Activated CD4-positive, CD25-positive, alpha-beta regulatory T cell treated with anti-CD3 and anti-CD28 coated beads, Interleukin-2, amount 50 U/mL, for 16 hours (primary cell): Measurements from ENCODE around the gene CCDC187.
"Not testable (repeated sequence)": the region's sequence is repeated elsewhere in the genome, so short reads cannot be mapped to it uniquely, and the experiment has no call there.

ENCODE experiments used
- DNase-seq: peaks from one replicate; pipeline ENCODE4 v3.0.0-alpha.2; 2020; ENCODE audit warnings: low read depth, low spot score

Gene CCDC187

DNA sequence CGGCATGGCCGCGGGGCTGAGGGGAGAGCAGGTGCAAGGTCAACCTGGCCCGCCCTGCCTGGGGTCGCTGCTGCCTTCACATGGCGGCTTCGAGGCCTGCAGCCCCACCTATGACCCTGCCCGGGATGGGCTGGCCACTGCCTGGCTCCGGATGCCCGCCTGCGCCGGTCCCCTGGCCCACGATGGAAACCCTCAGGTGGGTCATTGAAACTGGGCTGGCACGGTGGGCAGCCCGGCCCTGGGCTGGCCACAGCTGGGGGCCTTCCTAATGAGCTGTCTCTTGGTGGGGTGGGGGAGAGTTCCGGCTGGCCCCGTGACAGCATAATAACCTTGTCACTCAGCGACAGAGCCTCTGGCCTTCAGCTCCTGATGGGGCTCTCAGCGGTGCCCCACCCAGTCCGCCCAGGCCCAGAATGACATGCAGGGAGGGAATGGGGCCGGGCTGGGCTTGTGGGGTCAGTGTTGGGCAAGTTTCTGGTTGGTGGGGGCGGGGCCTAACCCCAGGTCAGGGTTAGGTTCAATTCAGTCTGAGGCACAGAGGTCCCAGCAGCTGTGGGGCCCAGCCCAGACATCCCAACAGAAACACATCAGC, at the start of gene CCDC187:
Gene CCDC187, minus strand, starts transcription at position 270 of the 592 bp plus-strand sequence. Its CDS starts 264 bp downstream, at position 6.
- DNase-seq, result no peak

DNA sequence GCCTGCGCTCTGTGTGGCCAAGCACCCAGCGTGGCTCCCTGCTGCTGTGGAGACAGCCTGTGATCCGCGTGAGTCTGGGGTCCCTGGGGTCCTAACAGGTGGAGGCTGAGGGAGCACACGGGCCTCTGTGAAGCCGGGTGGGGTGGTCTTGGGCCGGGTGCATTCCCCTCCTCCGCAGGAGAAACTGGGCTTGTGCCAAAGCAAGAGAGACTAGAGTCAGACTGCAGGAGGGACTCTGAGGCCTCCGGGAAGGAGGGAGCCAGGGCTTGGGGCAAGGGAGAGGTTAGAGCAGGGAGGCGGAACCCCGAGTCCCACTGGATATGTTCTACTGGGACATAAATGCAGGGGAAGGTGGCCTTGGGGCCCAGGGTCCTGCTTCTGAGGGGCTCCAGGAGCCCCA, 49.2 kb upstream of the CCDC187 start:
- no peak for DNase-seq

DNA sequence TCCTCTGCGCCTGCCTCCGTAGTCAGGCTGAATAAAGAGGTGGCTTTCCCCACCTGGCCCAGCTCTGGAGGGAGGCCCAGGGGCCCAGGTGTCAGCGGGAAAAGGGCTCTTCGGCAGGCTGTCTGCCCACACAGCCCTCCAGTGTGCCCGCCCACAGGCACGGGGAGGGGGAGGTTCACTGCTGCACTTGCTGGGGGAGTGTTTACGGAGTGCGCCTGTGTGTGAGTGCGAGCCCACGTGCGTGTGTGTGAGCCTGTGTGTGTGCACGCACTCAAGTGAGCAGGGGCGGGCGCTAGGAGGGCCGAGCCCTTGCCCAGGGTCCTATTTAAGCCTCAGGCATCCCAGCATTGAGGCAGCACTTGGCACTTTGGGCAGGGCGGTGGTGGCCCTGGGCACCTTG, 48.8 kb upstream of the CCDC187 start:
- DNase-seq, result no peak

DNA sequence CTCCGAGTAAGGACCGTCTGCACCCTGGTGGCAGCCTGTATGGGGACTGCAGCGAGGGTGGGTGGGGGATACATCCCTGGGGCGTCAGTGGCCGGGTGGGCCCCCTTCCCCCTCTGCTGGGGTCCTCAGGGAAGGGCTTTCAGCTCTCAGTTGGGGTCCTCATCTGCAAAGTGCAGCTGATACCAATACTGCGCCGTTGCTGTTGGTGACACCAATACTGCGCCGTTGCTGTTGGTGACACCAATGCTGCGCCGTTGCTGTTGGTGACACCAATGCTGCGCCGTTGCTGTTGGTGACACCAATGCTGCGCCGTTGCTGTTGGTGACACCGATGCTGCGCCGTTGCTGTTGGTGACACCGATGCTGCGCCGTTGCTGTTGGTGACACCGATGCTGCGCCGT, 48.0 kb upstream of the CCDC187 start:
- DNase-seq, result not testable (repeated sequence)

DNA sequence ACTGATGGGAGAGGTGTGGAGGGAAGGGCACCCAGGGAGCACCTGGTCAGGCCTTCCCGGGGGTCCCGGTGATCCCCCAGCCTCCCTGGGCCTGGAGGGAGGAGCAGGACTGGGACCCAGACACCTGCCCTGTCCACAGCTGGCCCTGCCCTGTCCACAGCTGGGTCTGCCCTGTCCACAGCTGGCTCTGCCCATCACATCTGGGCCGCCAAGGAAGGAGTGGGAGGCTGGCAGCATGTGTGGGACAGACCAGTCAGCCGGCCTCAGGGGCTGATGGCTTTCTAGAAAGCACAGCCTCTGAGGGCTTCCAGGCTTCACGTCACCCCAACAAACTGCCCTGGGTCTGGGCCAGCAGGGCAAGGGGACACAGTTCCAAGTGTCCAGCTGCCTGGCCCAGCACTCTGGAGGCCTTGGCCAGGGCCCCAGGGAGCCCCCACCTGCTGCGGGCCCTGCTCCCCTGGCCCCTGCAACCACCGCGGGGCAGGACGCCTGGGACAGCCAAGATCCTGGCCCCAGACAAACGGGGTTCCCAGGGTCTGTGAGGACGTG, 47.4 kb upstream of the CCDC187 start:
- DNase-seq, result no peak

DNA sequence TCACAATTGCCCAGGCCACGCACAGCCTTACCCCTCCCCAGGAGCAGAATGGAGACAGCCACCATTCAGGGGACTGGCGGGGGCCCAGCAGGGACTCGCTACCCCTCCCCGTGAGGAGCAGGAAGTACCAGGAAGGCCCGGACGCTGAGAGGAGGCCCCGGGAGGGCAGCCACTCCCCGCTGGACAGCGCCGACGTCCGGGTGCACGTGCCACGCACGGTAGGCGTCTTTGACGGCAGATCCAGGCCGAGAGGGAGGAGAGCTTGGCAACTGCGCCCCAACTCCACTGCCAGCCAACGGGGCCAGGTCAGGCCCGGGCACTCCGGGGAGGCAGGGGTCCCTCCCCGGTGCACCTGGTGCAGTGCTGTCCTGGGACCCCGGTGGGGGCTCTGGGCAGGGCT, 45.7 kb upstream of the CCDC187 start:
- DNase-seq, result no peak

DNA sequence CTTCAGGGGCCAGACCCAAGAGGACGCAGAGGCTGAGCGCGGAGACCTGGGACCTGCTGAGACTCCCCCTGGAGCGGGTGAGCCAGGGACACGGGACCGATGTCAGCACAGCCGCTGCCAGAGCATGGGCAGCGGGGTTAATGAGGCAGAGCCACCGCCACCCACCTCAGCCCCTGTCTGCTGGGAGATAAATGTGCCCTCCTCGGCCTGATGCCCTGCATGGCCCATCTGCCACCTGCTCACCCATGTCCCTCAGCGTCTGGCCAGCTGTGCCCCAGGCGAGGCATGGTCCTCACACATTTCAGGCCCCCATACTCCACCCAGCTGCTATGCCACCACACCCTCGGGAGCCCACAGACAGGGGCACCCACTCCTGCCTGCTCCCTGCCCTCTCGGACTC, 44.8 kb upstream of the CCDC187 start:
- no peak for DNase-seq

DNA sequence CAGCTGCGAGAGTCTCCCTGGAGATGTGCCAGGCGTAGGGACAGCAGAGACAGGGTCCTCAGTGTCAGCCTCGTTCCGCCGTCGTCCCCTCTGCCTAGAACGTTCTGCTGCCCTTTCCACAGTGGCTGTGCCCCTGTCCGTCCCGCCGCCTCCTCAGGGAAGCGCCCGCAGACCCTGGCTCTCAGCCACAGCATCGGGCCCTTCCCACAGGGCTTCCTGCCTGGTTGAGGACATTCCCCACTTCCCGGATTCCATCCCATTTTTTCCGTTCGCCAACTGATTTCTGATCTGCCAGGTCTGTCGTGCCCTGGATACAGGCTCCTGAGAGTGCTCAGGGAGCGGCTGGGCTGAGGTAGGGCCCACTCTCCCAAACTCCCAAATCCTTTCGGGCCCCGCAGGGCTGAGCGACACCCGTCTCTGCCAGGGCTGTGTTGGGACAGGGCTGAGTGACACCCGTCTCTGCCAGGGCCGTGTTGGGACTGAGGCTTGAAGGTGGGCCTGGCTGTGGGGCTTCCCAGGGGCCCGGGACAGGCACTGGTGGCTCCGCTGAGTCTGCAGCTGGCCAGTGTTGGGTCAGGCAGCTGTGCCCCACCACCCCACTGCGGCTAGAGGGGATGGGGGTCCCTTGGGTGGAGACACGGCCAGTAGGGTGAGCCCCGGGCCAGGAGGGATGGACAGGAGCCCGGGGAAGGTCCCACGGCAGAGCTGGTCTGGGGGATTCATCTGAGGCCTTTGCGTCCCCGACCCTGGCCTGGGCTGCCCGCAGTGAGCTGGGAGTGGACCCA, 43.8 kb upstream of the CCDC187 start:
- no peak for DNase-seq

DNA sequence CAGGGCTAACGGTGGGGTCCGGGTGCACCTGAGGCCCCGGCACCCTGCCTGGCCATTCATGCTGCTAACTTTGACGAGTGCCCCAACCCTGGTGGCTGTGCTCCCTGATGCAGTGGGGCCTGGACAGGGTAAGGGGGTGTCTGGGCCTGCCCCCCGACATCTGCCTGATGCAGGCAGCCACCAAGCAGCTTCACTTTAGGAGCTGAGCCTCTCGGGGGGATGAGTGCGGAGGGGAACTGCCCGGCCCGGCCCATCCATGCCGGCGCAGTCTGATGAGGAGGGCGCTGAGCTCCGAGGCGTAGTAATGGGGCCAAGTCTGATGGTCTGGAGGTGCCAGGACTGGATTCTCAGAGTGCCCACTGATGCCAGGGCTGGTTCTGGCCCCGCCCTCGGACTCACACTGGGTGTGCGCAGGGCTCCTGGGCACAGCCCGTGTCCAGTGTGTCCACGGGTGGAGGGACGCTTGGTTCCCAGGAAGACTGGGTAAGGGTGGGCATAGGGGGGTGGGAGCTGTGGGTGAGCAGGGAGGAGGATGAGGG, 43.1 kb upstream of the CCDC187 start:
- no peak for DNase-seq

DNA sequence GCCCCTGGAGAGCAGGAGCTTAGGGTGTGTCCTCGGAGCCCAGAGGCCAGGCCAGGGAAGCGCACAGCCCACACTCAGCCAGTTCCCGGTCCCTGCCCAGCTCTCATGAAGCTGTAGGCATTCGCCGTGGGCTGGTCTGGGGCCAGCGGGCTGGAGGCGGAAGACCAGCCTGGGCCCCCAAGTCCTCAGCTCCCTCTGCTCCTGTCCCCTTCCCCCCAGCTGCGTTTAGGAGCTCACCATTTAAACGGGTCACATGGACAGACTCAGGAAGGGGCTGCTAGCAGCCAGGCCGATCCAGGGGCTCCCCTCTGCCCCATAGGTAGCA, 42.2 kb upstream of the CCDC187 start:
- DNase-seq, result no peak

DNA sequence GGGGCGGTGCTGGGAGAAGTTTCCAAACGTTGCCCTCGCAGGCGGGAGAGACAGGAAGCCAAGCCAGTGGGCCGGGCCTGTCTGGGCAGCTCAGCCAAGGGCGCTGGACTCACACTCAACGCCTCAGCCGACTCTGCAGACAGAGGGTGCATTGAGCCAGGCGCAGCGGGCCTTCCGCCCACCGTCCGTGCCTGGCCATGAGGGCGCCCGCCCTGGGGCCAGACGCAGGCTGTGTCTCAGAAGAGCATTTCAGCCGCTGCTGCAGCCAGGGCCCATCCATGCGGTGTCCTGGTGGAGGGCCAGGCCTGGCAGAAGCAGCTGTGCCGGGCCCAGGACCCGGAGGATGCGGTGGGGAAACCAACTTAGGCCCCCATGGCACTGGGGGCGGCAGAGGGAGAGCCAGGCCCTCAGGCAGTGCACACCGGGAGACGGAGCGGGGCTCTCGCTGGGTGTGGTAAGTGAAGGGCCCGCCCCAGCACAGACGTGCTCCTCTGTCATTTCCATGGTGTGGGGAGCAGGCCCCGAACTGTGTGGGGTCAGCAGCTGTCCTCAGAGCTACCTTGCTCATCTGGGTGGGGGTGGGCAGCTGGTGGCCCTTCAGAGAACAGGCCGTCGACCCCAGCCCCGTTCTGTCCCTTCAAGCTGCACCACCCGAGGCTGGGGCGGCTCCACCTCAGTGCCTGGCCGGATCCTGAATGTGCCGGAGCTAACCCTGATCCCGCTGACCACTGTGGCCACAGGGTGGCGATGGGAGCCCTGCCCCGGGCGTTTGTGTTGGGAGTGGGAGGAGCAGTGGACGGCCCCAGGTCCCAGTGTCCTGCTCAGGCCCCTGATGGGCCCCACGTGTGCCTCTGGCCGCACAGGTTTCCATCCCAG, 41.6 kb upstream of the CCDC187 start:
- DNase-seq, result no peak

DNA sequence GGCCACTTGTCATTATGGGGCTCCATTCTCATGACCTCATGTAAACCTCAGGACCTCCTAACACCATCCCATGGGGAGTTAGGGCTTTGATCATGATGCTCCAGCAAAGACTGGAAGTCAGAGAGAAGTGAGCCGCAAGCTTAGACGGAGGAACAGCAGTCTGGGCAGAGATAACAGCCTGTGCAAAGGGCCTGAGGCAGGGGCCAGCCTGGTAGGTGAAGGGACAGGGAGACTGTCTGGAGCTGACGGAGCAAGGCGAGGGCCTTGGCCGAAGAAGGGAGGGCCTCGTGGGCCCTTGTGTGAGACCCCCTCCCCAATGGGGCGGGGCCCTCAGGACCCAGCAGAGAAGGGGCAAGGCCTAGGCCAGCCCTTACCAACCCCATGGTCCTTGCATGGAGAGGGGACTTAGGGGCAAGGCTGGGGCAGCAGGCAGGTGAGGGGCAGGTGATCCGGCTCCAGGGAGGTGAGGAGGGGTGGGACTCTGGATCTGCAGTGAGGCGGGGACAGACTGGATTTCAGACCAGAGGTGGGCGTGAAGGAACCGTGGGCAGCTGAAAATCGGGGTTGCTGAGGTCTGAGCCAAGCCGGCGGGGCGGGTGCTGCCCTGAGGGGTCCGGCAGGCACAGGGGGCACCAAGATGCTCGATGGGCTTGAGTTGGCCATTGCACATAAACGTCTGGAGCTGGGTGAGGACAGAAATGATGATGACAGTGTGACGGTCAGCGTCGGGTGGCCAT, 40.8 kb upstream of the CCDC187 start:
- no peak for DNase-seq

DNA sequence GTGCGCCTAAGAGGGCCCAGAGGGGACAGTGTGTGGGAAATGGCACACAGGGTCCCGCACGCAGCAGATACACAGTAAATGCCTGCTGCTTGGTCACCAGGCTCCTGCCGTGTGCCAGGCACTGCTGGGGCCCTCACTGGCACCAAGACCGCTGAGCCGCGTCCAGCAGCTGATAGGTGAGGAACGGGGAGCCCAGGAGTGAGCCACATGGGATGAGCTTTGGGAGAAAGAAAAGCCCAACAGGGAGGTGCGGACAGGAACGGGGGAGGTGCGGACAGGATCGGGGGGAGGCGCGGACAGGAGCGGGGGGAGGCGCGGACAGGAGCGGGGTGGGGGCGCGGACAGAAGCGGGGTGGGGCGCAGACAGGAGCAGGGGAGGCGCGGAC, 40.0 kb upstream of the CCDC187 start:
- DNase-seq, result no peak

DNA sequence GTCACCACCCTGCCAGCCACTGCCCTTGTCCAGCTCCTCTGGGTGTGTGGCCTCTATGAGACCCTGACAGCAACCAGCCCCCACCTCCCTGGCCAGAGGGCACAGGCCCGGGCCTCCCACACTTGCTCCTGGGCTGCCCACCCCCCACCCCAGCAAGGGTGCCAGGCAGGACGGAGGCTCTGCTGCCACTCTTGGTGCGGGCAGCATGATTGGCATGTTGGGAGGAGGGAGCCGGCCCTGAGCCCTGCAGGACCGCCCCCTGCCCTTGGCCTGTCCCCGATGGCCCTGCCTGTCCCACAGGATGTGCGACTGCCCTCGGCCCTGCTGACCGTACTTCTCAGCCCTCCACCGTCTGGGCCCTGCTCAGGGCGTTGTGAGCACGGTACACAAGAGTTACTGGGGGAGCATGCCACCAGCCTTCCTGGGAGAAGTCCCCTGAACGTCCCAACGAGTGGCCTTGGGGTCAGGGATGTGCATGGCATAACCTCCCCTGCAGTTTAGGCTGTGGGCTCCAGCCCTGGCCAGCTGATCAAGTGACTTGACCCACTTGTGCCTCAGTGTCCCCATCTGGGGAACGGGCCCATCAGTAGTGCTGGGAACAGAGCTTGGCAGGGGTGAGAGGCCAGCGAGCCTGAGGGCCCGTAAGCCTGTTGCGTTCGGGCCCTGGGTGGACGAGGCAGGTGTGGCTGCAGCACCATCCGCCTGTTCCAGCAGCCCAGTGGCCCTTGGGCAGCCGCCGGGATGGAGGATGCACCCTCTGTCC, 39.4 kb upstream of the CCDC187 start:
- DNase-seq, result no peak

DNA sequence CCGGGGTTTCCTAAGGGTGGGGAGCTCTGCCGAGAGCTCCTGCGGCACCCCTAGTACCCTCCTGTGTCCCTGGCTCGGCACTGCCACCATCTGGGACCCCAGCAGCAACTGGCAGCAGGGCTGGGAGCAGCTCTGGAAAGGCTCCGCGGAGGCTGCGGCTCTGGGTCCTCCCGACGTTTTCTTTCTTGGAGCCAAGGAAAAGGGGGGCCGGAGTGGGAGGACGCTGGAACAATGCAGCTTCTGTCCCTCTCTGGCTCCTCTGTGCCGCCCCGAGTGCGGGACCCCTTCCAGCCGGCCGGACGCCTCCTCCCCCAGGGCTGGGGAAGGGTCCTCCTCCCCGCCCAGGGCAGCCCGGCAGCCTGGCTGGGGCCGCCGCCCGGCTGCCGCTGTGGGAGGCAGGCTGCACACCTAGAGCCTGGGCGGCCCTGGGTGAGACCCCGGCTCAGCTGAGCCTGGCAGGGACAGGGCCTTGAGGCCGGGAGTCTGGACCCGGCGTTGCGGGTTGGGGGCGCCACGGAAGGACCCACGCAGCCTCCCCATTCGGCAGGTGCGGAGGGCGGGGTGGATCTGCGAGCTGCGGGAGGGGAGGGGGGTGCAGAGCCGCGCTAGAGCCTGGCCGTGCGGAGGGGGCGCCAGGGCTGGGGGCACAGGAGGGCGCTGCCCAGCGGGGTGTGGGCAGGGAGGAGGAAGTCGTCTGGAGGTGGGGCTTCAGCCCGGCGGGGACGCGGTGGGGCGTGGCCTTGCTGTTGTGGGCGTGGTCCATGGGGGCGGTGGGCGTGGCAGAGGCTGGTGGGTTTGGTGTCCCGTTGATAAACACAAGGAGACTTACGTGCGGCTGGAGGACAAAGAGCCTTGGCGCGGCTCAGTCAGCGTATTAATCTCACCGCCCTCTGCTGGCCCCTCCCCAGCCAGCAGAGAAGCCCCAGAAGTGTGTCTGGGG, 38.6 kb upstream of the CCDC187 start:
- no peak for DNase-seq

DNA sequence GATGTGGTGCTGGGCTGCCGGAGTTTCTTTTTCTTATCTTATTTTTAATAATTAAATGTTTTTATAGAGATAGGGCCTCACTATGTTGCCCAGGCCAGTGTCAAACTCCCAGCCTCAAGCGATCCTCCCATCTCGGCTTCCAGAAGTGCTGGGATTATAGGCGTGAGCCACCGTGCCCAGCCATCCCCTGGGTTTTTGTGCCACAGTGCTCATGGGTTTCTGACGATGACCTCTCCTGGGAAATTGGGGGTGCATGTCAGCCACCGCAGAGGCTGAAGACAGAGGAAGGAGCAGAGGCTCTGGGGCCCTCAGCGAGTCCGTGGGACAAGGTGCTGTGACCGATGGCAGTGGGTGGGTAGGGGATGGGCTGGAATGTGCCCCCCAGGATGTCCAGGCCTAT, 37.9 kb upstream of the CCDC187 start:
- no peak for DNase-seq

DNA sequence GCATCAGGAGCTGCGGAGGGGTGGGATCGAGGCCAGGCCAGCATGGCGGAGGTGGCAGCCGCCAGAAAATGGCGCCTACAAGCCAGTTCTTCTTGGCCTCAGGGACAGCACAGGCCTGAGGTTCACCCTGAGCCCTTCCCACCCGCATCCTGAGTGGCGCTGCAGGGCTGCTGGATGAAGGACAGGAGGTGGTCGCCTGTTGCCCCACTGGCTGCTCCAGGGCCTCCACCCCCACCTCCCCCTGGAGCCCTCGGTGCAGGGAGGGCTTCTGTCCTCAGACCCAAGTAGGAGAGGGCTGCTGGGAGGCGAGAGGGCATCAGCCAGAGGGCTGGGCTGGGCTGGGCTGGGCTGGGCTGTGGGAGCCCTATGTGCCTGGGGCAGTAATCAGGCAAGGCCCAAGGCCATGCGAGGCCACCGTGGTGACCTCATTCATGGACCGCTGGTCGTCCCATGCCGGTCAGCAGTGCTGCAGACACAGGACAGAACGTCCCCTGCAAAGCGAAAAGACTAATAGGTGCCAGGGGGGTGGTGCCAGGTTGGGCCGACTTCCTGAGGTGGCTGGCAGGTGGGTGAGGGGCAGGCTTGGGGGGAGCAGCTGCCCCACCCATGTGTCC, 37.3 kb upstream of the CCDC187 start:
- DNase-seq, result no peak

DNA sequence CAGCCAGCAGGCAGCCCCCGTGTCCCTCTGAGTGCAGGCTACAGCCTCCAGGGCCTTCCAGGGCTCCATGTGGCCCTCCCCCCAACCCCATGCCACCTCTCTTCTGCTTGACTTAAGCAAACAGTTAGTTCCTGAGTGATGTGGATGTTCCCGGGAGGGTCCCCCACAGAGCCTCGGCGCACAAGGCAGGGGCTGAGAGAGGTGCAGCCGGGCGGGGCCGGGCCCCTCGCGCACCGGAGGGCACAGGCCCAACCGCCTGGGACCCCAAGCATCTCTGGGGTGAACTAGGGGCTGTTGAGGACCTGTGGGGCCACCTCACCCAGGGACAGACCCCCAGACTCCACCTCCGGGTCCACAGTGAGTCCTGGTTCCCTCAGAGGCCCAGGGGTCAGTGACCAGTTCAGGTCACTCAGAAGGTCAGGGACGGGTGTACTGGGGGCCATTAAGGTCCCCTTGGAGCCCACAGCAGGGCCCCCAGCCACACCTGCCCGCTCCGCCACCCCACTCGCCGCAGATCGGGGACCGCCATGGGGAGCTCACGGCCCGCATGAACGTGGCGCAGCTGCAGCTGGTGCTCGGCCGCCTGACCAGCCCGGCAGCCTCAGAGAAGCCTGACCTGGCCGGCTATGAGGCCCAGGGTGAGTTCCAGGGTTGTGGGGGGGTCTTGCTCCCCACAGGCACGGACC, 36.6 kb upstream of the CCDC187 start:
- DNase-seq, result no peak

DNA sequence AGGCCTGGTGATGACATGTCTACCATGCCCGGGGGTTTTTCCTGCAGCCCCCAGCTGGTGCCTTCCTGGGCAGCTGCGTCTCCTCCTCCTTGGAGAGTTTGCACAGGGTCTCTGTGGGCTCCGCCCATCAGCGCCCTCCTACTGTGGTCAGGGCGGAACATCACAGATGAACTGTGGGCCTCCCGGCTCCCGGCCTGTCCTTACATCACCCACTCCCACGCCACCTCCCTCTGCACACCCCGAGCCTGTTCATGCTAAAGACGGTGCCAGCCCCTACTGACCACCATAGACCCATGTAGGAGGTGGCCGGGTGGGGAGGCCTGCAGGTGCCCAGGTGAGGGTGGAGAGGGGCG, 36.0 kb upstream of the CCDC187 start:
- DNase-seq, result no peak
